Measurements from ENCODE around the gene GAS7.
"Not testable (repeated sequence)": the region's sequence is repeated elsewhere in the genome, so short reads cannot be mapped to it uniquely, and the experiment has no call there.

GAS7 gene

GRCh38 chr17:10010752-10011151, 187.7 kb downstream of the GAS7 start:
- no peak for DNase-seq

DNA sequence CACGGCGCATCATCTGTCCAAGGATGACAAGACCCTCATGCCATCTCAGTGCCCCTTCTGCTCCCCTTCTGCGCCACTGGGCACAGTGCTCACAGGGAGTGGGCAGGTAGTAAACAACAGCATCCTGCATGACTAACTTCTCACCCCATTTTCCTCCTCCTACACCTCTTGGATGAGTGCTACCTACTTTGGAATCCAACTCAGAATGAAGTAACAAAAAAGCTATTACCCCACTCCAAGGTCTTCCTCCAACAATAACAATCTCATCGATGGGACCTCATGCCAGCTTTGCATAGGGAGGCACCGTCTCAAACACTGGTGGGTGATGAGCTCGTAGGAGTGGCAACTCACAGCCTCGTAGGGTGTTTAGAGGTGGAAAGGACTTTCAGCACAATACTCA, 194.7 kb downstream of the GAS7 start:
- DNase-seq, result no peak

- not testable (repeated sequence) for DNase-seq
Observed at GRCh38 chr17:10002567-10003360, 195.6 kb downstream of the GAS7 start.

GRCh38 chr17:10001306-10001873, 197.0 kb downstream of the GAS7 start:
- no peak for DNase-seq

DNA sequence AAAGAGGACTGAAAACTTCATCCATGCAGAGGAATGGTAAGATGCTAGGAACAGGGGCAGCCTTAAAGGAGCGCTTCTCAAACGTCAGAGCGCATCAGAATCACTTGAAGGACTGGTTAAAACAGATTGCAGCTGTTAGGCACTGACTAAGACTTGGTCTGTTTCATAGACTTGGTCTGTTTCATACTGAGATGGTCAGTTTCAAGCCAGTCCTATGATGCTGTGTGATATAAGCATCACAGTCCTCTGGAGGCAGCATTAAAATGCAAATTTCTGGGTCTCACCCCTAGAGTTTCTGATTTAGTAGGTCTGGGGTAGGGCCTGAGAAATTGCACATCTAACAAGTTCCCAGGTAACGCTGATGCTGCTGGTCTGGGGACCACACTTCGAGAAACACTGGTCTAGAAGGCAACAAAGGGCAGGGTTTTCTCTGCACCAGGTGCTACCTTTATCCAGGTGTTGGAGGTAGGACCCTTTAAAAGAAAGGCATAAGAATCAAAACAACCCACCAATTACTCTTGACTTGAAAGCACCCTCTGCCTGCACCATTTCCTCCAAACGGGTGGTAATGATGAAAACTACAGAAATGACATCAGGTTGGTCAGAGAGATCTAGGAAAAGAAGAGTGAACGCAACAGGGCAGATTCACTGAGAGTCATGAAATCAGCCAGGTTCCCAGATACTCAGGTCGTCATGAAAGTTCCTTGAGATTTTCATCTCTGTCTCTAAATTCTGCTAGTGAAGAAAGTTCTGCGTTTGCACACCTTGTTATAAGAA, 198.3 kb downstream of the GAS7 start:
- no peak for DNase-seq

- no peak for DNase-seq
Observed at GRCh38 chr17:9998060-9998459, 200.3 kb downstream of the GAS7 start.

DNA sequence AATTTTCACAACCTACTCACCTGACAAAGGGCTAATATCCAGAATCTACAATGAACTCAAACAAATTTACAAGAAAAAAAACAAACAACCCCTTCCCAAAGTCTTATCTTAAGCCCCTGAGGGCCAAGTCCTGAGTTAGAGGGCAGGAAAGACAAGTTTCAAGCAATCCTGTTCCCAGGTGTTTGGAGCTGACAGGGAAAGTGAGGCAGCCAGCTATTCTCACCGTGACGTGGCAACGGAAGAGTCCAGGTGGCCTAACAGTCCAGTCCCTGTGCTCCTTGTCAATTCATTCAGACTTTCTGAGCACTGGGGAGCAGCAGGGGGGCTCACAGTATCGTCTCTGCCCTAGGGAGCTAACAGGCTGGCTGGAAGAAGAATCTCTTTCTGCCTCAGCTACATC, 203.6 kb downstream of the GAS7 start:
- DNase-seq, result no peak

DNA sequence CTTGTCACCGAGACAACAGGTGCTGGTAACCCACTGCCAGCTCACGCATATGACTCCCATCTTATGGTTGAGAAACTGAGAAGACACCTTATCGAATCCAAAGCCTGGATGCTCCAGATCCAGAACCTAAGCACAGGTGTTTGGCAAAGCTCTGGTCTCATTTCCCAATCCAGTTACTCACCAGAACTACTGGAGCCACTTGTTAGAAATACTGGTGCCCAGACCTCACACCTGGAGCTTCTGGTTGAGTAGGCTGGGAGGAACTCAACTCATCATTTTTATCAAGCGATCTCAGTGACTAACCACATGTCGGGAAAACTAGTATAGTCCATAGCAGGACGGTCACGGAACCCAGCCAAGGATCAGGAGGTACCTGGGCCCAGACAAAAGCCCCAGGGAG, 206.6 kb downstream of the GAS7 start:
- DNase-seq, result no peak

- no peak for DNase-seq
Observed at GRCh38 chr17:9991351-9991750, 207.1 kb downstream of the GAS7 start.

DNA sequence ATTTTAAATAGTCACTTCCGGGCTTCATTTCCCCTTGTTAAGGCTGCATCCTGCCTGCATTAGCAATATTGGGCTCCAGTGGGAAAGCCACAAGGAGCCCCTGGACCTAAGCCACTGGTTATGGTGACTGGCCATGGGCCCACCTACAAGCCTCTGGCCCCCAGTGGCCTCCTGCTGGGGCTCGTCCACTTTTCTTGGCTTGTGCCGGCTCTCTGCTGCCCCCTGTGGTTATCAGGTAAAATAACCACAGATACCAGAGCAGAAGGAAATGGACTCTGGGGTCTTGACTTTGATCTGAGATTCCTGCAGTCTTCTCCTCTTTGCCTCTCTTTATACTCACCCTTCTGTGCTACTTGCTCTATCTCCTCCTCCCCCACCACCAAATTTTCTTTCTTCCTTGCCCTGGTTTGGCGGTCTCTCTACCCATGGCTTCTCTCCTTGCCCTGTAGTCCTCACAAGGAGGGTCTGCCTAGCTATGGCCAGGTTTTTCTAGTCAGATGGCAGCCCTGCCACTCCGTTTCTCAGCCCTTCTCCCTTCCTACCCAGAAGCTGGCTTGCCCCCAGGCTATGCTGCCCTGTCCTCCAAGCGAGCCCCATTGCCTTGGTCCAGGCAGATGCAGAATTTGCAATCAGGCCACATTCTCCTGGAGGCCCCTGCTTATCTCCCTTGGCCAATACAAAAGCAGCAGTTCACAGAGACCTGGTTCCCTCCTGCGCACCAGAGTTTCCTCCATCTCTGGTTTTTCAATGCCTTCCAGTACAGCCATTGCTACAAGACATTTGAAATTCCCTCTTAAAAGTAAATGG, 210.4 kb downstream of the GAS7 start:
- DNase-seq, result peak; percentile 32

GRCh38 chr17:9986754-9987382, 211.5 kb downstream of the GAS7 start:
- DNase-seq, result no peak

- no peak for DNase-seq
Observed at GRCh38 chr17:9985646-9986045, 212.8 kb downstream of the GAS7 start.

DNA sequence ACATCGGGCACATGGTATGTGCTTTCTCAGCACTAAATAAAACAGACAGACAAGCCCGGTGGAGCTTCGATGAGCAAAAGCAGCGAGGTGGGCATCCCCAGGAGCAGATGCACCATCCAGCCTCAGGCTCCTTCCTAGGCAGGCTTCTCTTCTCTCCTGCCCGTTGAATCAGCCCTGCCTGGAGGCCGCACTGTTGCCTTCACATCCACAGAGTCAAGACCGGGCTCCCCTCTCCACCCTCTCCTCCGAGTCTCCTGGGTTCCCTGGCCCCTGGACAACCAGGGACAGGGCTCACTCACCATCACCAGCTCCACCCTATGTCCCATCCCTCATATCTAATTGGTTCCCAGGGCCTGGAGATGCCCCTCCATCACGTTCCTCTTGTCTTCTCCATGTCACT, 213.6 kb downstream of the GAS7 start:
- no peak for DNase-seq

GRCh38 chr17:9982159-9982558, 216.2 kb downstream of the GAS7 start:
- DNase-seq, result no peak

- no peak for DNase-seq
Observed at GRCh38 chr17:9981344-9981915, 217.0 kb downstream of the GAS7 start.

GRCh38 chr17:9979463-9979995, 218.9 kb downstream of the GAS7 start:
- DNase-seq, result no peak

DNA sequence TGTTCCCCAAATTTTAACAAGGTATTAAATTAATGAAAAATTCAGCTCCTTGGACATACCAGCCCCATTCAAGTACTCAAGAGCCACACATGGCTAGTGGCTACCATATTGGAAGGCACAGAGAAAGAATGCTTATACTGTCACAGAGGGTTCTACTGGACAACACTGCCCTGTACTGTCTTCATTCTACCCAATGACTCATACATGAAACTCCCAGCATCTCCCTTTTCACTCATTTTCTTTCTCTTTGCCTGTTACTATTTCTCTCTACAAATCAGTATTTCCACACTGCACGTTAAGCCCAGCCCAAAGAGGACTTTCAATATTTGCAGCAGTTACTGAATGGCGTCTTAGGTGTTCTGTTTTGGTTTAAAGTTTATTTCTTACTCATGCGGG, 221.2 kb downstream of the GAS7 start:
- DNase-seq, result no peak

DNA sequence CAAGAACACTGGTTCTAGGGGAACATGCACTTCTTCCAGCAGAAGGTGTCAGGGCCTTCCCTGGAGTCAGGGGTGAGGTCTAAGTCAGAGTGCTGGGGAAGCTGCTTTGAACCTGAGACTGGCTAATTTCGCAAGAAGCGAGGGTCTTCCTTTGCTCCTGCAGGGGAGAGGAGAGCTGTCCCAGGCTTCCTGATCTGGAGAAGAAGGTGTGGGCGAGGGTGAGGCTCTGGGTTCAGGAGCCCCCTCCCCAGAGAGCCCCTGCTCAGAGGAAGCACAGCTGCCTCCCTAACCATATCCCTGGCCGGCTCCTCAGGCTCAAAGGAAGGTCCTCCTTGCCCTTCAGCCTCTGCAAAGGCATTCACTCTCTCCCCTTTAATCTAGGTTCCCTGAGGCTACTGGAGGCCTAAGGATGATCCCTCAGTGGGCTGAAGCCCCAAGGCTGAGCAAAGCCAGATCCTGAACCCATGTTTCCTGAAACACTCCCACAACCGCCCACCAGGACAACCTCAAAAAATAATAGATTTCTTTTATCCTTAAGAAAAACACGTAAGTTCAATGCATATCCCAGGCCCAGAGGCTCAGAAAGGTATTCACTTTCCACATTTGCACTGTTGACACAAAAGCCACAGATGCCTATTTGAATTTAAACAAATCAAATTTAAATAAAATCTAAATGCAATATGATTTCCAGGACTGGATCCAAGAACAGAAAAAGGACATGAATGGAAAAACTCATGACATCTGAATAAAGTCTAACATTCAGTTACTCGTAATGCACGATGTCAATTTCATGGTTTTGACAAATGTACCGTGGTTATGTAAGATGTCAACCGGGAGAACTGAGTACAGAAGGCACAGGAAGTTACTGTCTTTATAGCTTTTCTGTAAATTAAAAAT, 221.9 kb downstream of the GAS7 start:
- DNase-seq, result no peak

- peak; percentile 12 for DNase-seq
Observed at GRCh38 chr17:9974448-9975381, 223.7 kb downstream of the GAS7 start.

Data from CD4-positive, alpha-beta T cell treated with Interleukin-21 for 1 hour (primary cell).